SK-N-SH treated with all-trans-retinoic acid at 6 μM for 48 hours (cell line): ENCODE results near the gene MPPED1.

Source experiments
- ARNTL ChIP-seq: fragments of 450-650 bp; formaldehyde crosslinking; IDR thresholded peaks from 2 replicates; pipeline ENCODE4 v1.5.0; 2020; ENCODE audit warnings: low read depth, mild to moderate bottlenecking, moderate library complexity, borderline replicate concordance
- ESRRG ChIP-seq: fragments of 250-450 bp; sonication (Bioruptor Pico); IDR thresholded peaks from 2 replicates; pipeline ENCODE4 v1.6.1; 2021; ENCODE audit warnings: mild to moderate bottlenecking
- TOX ChIP-seq: fragments of 250-450 bp; sonication (Bioruptor Pico); IDR thresholded peaks from 2 replicates; pipeline ENCODE4 v1.8.0; 2021; ENCODE audit warnings: mild to moderate bottlenecking, moderate library complexity, borderline replicate concordance
- ZC3H10 ChIP-seq: fragments of 250-450 bp; sonication (Bioruptor Pico); IDR thresholded peaks from 2 replicates; pipeline ENCODE4 v1.5.1; 2021; ENCODE audit warnings: mild to moderate bottlenecking, moderate library complexity
- ZFP3 ChIP-seq: fragments of 250-450 bp; sonication (Bioruptor Pico); IDR thresholded peaks from 2 replicates; pipeline ENCODE4 v1.5.0; 2020; ENCODE audit warnings: mild to moderate bottlenecking, moderate library complexity
- ZFP30 ChIP-seq: fragments of 450-650 bp; formaldehyde crosslinking; IDR thresholded peaks from 2 replicates; pipeline ENCODE4 v1.5.0; 2022; ENCODE audit warnings: mild to moderate bottlenecking, moderate library complexity
- ZNF8 ChIP-seq: fragments of 450-650 bp; formaldehyde crosslinking; IDR thresholded peaks from 2 replicates; pipeline ENCODE4 v1.5.0; 2020; ENCODE audit warnings: mild to moderate bottlenecking, moderate library complexity
- TF ChIP-seq, protein P1 (sequence below): fragments of 250-450 bp; sonication (Bioruptor Pico); IDR thresholded peaks from 2 replicates; pipeline ENCODE4 v1.5.0; 2020; ENCODE audit warnings: mild to moderate bottlenecking, moderate library complexity
- TF ChIP-seq, protein P2 (sequence below): fragments of 250-450 bp; sonication (Bioruptor Pico); IDR thresholded peaks from 2 replicates; pipeline ENCODE4 v1.8.0; 2021; ENCODE audit warnings: low read depth, mild to moderate bottlenecking, moderate library complexity, borderline replicate concordance
- TF ChIP-seq, protein P3 (sequence below): fragments of 250-450 bp; sonication (Bioruptor Pico); IDR thresholded peaks from 2 replicates; pipeline ENCODE4 v1.5.1; 2020; ENCODE audit warnings: low read depth, mild to moderate bottlenecking, moderate library complexity
- TF ChIP-seq, protein P4 (sequence below): fragments of 250-450 bp; sonication (Bioruptor Pico); IDR thresholded peaks from 2 replicates; pipeline ENCODE4 v1.8.0; 2020; ENCODE audit warnings: mild to moderate bottlenecking, moderate library complexity, borderline replicate concordance

DNA sequence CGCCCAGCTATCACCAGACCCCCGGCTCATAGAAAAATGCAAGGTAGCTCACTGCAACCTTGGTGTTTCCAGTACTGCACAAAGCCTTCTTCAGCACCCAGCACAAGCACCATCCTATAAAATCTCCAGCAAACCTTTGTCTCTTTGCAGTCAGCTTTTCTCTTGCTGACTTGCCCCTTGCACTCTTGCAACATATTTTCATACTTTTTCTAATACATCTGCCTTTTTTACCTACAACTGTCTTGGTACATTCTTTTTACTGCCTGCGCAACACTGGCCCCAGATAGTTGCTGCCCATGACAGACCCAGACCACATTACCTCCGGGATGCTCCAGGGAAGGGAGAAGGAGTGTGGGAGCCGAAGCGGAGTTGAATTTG, 142.4 kb downstream of the MPPED1 start:
- TF ChIP-seq ZC3H10 (CRISPR knock-in tag), result no peak
- no peak for TF ChIP-seq ZFP3 (CRISPR knock-in tag)
- TF ChIP-seq ZNF8, result no peak
- TF ChIP-seq, protein P1, sequence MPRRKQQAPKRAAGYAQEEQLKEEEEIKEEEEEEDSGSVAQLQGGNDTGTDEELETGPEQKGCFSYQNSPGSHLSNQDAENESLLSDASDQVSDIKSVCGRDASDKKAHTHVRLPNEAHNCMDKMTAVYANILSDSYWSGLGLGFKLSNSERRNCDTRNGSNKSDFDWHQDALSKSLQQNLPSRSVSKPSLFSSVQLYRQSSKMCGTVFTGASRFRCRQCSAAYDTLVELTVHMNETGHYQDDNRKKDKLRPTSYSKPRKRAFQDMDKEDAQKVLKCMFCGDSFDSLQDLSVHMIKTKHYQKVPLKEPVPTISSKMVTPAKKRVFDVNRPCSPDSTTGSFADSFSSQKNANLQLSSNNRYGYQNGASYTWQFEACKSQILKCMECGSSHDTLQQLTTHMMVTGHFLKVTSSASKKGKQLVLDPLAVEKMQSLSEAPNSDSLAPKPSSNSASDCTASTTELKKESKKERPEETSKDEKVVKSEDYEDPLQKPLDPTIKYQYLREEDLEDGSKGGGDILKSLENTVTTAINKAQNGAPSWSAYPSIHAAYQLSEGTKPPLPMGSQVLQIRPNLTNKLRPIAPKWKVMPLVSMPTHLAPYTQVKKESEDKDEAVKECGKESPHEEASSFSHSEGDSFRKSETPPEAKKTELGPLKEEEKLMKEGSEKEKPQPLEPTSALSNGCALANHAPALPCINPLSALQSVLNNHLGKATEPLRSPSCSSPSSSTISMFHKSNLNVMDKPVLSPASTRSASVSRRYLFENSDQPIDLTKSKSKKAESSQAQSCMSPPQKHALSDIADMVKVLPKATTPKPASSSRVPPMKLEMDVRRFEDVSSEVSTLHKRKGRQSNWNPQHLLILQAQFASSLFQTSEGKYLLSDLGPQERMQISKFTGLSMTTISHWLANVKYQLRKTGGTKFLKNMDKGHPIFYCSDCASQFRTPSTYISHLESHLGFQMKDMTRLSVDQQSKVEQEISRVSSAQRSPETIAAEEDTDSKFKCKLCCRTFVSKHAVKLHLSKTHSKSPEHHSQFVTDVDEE, result no peak
- no peak for TF ChIP-seq ESRRG (CRISPR knock-in tag)
- TF ChIP-seq, protein P2, sequence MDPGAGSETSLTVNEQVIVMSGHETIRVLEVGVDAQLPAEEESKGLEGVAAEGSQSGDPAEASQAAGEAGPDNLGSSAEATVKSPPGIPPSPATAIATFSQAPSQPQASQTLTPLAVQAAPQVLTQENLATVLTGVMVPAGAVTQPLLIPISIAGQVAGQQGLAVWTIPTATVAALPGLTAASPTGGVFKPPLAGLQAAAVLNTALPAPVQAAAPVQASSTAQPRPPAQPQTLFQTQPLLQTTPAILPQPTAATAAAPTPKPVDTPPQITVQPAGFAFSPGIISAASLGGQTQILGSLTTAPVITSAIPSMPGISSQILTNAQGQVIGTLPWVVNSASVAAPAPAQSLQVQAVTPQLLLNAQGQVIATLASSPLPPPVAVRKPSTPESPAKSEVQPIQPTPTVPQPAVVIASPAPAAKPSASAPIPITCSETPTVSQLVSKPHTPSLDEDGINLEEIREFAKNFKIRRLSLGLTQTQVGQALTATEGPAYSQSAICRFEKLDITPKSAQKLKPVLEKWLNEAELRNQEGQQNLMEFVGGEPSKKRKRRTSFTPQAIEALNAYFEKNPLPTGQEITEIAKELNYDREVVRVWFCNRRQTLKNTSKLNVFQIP (CRISPR knock-in tag), result no peak
- TF ChIP-seq, protein P3, sequence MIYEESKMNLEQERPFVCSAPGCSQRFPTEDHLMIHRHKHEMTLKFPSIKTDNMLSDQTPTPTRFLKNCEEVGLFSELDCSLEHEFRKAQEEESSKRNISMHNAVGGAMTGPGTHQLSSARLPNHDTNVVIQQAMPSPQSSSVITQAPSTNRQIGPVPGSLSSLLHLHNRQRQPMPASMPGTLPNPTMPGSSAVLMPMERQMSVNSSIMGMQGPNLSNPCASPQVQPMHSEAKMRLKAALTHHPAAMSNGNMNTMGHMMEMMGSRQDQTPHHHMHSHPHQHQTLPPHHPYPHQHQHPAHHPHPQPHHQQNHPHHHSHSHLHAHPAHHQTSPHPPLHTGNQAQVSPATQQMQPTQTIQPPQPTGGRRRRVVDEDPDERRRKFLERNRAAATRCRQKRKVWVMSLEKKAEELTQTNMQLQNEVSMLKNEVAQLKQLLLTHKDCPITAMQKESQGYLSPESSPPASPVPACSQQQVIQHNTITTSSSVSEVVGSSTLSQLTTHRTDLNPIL (CRISPR knock-in tag), result no peak
- TF ChIP-seq, protein P4, sequence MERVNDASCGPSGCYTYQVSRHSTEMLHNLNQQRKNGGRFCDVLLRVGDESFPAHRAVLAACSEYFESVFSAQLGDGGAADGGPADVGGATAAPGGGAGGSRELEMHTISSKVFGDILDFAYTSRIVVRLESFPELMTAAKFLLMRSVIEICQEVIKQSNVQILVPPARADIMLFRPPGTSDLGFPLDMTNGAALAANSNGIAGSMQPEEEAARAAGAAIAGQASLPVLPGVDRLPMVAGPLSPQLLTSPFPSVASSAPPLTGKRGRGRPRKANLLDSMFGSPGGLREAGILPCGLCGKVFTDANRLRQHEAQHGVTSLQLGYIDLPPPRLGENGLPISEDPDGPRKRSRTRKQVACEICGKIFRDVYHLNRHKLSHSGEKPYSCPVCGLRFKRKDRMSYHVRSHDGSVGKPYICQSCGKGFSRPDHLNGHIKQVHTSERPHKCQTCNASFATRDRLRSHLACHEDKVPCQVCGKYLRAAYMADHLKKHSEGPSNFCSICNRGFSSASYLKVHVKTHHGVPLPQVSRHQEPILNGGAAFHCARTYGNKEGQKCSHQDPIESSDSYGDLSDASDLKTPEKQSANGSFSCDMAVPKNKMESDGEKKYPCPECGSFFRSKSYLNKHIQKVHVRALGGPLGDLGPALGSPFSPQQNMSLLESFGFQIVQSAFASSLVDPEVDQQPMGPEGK (CRISPR knock-in tag), result no peak
- no peak for TF ChIP-seq ARNTL
- no peak for TF ChIP-seq ZFP30 (CRISPR knock-in tag)
- no peak for TF ChIP-seq TOX (CRISPR knock-in tag)
